Astrocyte of the spinal cord (primary cell): ENCODE results near the gene SLC37A3.
A peak's percentile ranks its signal among the peaks of the same experiment; 100 is the strongest.

Experiments
- DNase-seq: peaks from one replicate; pipeline ENCODE4 v3.0.0; 2011; ENCODE audit warnings: low read depth, low spot score
- H3K4me3 ChIP-seq: 2 replicates; pipeline ENCODE4 v1.5.1; 2011; ENCODE audit warnings: low read depth, mild to moderate bottlenecking, low read length, moderate library complexity
- in situ Hi-C: cut with HindIII; loops from 2 replicates; pipeline ENCODE4 v1.10.0; 2017; ENCODE audit warnings: low sequenced_read_pairs
- TF ChIP-seq, protein P1 (sequence below): IDR thresholded peaks from 2 replicates; pipeline ENCODE4 v1.5.1; 2012; ENCODE audit warnings: low read depth, mild to moderate bottlenecking, low read length, inconsistent platforms

The SLC37A3 gene, protein sequence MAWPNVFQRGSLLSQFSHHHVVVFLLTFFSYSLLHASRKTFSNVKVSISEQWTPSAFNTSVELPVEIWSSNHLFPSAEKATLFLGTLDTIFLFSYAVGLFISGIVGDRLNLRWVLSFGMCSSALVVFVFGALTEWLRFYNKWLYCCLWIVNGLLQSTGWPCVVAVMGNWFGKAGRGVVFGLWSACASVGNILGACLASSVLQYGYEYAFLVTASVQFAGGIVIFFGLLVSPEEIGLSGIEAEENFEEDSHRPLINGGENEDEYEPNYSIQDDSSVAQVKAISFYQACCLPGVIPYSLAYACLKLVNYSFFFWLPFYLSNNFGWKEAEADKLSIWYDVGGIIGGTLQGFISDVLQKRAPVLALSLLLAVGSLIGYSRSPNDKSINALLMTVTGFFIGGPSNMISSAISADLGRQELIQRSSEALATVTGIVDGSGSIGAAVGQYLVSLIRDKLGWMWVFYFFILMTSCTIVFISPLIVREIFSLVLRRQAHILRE

DNA sequence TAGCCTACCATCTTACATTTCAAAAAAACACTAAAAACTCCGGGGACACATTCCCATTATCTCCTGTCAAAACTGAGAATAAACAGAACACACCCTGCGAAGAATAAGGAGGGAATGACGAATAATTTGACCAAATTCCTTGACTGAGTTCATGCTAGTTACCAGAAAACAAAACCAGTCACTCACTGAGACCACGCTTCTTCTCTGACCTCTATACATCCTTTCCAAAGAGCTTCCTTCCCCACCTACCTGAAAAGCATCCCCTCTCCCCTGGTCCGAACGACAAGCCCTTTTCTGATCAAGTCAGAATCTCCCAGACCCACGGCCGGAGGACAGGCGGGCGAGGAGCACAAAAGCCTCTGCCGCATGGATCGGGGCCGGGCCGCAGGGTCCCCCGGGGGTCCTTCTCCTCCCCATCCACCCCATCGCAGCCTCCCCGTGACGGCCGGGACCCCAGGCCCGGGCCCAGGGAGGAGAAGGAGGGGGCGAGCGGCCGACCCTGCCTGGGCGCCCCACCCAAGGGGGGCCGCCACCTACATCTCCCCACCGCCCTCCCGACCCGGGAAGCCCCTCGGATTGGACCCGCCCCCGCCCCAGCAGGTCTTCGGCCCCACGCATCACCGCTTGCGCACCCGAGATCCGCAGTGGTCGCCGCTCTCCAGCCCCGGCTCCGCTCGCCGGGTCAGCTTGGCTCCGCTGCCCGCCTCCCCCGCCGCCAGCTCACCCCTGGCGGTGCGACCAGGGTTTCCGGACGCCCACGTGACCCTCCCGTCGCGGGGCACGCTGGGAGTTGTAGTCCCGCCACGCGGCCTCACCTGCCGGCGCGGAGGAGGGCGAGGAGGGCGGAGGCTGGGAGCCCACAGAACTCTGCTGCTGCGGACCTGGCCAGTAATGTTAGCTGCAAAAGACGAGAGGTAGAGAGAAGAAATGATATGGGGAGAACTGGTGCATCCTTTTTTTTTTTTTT, at the start of gene SLC37A3:
SLC37A3 (minus strand) TSS at position 747 of the 967 bp plus-strand sequence. CDS start 16,004 bp downstream, outside the sequence.
- TF ChIP-seq, protein P1, sequence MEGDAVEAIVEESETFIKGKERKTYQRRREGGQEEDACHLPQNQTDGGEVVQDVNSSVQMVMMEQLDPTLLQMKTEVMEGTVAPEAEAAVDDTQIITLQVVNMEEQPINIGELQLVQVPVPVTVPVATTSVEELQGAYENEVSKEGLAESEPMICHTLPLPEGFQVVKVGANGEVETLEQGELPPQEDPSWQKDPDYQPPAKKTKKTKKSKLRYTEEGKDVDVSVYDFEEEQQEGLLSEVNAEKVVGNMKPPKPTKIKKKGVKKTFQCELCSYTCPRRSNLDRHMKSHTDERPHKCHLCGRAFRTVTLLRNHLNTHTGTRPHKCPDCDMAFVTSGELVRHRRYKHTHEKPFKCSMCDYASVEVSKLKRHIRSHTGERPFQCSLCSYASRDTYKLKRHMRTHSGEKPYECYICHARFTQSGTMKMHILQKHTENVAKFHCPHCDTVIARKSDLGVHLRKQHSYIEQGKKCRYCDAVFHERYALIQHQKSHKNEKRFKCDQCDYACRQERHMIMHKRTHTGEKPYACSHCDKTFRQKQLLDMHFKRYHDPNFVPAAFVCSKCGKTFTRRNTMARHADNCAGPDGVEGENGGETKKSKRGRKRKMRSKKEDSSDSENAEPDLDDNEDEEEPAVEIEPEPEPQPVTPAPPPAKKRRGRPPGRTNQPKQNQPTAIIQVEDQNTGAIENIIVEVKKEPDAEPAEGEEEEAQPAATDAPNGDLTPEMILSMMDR: no peak
- DNase-seq: peak; percentile 69
- H3K4me3 ChIP-seq: peak within 1 kb of the TSS; percentile 69
- in situ Hi-C loops: no loop called here

DNA sequence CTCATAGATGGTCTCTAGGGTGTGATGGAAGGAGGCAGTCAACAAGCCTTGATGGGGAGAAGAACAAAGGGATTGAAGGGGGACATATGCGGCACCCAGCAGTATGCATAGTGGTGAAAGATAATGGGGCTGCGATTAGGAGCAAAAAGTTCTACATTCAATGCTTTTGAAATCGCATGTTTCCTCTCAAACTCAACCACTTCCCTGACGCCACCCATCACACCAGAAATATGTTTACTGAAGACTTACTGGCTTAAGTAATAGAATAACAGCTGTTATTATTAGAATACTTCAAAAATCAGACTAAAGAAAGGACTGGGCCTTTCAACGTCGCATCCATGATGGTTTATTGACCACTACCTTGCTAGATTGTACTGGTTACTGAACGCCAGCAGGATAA, 49.5 kb upstream of the SLC37A3 start:
- in situ Hi-C loops: no loop called here
- no peak for DNase-seq
- TF ChIP-seq, protein P1: no peak
- H3K4me3 ChIP-seq: no peak overlapping the region

DNA sequence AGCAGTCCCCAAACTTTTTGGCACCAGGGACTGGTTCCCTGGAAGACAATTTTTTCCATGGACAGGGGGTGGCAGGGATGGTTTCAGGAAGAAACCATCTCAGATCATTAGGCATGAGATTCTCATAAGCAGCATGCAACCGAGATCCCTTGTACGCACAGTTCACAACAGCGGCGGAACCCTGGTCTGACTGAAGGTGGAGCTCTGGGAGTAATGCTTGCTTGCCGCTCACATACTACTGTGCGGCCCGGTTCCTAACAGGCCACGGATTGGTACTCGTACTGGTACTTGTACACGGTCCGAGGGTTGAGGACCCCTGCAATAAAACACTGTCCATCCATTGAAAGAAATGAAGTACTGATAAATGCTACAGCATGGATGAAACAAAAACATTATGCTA, 48.1 kb upstream of the SLC37A3 start:
- in situ Hi-C loops: no loop called here
- H3K4me3 ChIP-seq: no peak overlapping the region
- TF ChIP-seq, protein P1: no peak
- DNase-seq: no peak

DNA sequence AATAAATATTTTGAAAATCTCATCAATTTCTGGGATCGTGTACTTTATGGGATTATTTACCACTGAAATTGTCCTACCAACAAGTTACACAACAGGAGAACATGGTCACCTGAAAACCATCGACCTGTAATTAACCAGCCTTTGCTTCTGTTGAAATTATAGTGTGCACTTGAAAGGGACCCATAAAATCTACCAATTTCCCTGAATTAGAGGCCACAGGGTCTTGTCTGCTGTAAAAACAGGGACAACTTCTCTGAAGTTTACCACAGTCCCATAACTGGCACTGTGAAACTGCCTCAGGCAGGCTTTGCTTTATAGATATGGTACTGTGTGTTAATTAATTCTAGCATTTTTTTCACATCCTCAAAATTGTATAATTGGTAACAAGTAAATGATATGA, 43.2 kb upstream of the SLC37A3 start:
- TF ChIP-seq, protein P1: no peak
- in situ Hi-C loops: no loop called here
- DNase-seq: no peak
- H3K4me3 ChIP-seq: no peak overlapping the region

GRCh38 chr7:140440593-140440992, 42.3 kb upstream of the SLC37A3 start:
- in situ Hi-C loops: no loop called here
- DNase-seq: no peak
- TF ChIP-seq, protein P1: no peak
- no peak overlapping the region for H3K4me3 ChIP-seq

- H3K4me3 ChIP-seq: no peak overlapping the region
- in situ Hi-C loops: no loop called here
- TF ChIP-seq, protein P1: no peak
- DNase-seq: no peak
Observed at GRCh38 chr7:140439359-140439758, 41.0 kb upstream of the SLC37A3 start.
